ENCODE measurements around the gene AGAP1.

DNA sequence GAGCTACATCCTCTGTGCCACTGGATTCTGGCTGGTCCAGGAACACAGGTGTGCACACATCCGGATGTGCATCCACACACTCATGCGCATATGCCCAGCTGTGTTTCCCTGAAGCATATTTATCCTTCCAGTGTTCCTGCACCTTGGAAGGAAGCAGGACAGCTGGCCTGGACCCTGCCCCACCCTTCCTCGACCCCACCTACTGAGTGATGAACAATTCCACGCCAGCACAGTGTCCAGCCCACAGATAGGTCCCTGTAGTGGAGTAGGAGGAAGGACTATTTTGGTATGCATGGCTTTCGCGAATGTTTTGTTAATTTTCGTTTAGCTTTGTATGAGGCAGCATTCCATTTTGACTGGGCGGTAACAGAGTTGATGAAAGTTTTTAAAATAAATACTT is 211.5 kb downstream of the AGAP1 start:
- TF ChIP-seq, protein P1, sequence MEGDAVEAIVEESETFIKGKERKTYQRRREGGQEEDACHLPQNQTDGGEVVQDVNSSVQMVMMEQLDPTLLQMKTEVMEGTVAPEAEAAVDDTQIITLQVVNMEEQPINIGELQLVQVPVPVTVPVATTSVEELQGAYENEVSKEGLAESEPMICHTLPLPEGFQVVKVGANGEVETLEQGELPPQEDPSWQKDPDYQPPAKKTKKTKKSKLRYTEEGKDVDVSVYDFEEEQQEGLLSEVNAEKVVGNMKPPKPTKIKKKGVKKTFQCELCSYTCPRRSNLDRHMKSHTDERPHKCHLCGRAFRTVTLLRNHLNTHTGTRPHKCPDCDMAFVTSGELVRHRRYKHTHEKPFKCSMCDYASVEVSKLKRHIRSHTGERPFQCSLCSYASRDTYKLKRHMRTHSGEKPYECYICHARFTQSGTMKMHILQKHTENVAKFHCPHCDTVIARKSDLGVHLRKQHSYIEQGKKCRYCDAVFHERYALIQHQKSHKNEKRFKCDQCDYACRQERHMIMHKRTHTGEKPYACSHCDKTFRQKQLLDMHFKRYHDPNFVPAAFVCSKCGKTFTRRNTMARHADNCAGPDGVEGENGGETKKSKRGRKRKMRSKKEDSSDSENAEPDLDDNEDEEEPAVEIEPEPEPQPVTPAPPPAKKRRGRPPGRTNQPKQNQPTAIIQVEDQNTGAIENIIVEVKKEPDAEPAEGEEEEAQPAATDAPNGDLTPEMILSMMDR (IDR thresholded peaks at IDR 0.05): no peak
- no peak for TF ChIP-seq POLR2A (IDR thresholded peaks at IDR 0.05)
